ENCODE measurements around the gene KCNJ15.

The KCNJ15 gene

DNA sequence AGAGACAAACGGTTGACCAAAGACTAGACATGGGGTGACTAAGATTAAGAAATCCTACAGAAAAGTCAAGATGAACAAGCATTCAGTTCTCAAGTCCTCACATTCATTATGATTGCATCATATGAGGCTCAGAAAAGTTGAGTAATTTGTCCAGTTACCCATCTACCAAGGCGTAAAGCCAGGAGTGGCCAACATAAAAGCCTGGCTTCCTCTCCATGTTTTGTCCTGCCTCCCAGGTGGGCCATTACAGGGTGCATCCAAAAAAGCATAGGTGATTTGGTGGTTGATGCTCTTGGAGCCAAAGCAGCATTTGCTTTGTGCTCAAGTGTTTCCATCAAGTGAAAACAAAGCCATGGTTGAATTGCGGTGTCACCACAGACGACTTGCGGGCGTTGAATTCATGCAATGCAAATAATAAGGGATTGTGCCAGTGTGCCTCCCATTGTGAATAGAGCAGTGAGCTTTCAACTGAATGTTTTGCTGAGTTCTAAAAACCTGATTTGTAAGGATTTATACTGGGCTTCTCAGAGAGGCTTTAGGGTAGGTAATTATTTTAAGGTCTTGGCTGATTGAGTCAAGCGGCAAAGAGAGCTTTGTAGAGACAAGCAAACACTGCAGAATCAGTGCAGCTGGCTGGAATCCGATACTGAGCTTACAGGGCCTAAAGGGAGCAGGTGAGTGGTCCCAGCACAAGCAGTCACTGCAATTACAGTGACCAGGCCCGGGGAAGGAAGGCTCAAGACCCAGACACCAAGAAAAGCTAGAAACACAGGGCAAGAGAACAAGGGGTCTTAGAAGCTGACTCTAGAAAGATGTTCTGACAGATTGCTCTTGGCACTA, 54.1 kb downstream of the KCNJ15 start:
- in situ Hi-C loops (cut with HindIII; ENCODE audit: low pct_ligation_motif_present, low pct_unique_long_range_greater_than_20kb, low sequenced_read_pairs): no loop called here

DNA sequence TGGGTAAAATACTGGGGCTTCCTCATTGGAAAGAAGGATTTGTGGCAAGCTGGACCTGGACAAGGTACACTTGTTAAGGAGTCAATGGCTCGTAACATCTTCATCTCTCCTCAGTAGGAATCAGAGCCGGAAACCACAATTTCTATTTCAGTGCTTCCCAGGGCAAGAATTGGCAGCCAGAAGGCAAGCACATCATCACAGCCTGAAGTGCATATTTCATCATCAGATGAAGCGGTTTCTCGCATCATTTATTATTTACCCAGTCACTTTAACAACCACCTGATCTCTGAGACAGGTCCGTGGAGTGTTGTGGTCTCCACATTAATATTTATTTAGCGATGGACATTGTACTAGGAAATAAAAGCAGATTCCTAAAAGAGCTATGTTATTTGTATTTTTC, 55.0 kb downstream of the KCNJ15 start:
- in situ Hi-C loops (cut with HindIII; ENCODE audit: low pct_ligation_motif_present, low pct_unique_long_range_greater_than_20kb, low sequenced_read_pairs): no loop called here
- peak; percentile 89 for DNase-seq

More for the DNA sequence above, 54.1 kb downstream of the KCNJ15 start:
- no peak for DNase-seq

DNA sequence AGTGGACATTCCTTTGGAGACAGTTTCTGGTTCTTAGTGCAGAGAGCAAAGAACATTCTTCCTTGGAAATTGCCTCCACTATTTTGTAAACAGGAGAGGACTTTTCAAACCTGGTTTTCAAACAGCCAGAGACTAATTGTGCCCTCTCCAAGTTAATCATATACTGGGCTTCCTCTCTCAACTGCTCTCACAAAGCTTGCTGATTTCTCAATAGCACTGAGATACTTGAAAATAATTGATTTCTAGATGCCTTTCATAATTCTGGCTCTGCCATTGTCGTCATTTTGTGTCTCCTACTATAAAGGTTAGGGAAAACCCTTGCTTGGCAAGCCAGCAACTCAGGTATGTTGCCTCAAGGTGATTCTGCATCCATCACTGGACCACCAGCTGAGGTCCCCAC, 56.0 kb downstream of the KCNJ15 start:
- no peak for DNase-seq
- in situ Hi-C loops (cut with HindIII; ENCODE audit: low pct_ligation_motif_present, low pct_unique_long_range_greater_than_20kb, low sequenced_read_pairs): no loop called here

DNA sequence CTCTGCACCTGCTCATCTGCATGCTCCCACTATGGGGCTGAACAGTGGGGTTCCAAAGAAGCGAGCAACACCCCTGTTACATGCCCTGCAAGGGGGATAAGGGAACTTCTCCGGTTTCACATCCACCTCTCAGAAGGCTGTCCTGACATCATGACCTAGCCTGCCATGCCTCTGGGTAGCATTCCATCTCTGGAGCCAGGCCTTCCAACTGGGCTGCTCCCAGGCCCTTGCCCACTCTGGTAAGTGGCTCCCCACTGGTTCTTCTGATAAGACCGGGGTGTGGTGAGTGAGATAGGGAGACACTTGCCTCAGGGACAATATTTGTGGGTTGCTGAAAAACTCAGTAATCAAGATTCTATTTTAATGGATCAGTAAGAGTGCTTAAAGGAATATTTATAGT, 57.8 kb downstream of the KCNJ15 start:
- DNase-seq: no peak
- in situ Hi-C loops (cut with HindIII; ENCODE audit: low pct_ligation_motif_present, low pct_unique_long_range_greater_than_20kb, low sequenced_read_pairs): no loop called here

DNA sequence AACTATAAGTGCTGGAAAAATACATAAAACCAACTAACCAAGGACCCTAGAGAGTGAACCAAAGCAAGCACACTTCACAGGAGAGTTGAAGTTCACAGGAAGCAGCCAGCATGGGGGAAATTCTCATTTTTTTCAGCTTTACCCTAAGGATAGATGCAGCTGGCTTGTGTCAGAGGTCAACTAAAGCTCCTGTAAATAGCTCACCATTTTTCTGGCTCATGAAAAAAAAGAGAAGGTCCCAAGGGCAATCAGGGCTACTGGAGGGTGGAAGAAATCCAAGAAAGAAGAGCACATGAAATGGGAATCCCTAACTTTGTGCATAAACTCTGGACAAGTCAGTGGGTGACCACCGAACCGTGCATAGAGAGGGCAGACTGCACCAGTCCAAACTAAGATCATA, 58.3 kb downstream of the KCNJ15 start:
- peak; percentile 81 for DNase-seq
- in situ Hi-C loops (cut with HindIII; ENCODE audit: low pct_ligation_motif_present, low pct_unique_long_range_greater_than_20kb, low sequenced_read_pairs): no loop called here

DNA sequence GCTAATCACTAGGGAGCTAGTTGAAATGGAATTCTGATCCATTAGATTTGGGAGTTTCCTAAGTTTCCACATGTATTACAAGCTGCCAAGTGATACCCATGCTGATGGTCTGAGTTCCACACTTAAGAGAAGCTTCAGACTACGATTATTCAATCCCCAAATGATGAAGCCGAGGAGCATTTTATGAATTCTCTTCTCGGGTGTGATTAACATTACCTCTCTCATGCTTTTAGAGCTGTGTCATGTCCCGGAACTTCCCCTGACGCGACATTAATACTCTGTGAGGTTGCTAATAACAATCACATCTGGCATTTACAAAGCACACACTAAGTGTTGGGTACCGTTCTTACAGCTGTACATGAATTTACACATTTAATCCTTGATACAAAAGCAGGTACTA, 63.0 kb downstream of the KCNJ15 start:
- in situ Hi-C loops (cut with HindIII; ENCODE audit: low pct_ligation_motif_present, low pct_unique_long_range_greater_than_20kb, low sequenced_read_pairs): no loop called here
- DNase-seq: no peak

DNA sequence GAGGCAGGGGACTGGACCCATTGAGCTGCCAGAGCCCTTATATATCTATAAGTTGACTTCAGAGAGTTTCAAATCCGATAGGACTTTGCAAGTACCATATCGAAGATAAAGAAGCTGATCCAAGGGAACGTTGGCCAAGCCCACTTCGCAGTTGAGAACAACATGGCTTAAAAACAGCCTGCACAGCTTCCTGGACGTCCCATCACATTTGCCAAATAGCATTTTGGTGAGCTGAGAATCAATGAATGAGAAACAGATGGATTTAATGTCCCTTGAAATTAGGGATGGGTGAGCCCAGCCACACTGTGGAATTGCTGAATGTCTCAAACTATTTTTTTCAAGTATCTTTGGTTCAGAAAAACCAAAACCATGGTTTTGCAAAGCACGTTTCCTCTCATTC, 64.8 kb downstream of the KCNJ15 start:
- DNase-seq: no peak
- in situ Hi-C loops (cut with HindIII; ENCODE audit: low pct_ligation_motif_present, low pct_unique_long_range_greater_than_20kb, low sequenced_read_pairs): no loop called here

DNA sequence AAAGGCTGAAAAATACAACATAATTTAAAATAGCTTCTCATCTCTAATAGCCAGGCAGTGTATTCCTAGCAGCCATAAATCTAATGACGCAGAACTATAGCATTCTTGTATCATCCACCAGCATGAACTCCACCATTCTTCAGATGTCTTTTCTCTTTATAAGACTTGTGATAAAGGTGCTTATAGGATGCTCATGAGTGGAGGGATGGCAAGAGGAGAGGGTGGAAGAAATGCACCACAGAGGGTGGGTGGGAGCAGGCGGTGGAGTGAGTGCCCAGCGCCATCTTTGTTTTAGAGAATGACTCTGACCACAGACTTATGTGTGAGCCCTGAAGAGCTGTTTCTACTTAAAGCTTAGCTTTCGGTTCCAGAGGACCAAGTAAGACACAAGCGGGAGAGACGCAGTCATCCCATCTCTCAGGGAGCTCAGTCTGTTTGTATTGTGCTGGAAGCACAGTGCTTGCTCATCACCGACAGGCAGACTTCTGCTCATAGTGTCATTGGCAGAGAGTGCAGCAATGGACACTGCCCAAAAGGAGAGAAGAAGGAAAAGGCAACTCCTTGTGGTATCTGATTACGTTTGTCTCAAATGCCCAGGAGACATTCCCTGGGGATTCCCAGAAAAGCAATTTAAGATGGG, 65.6 kb downstream of the KCNJ15 start:
- no peak for DNase-seq
- in situ Hi-C loops (cut with HindIII; ENCODE audit: low pct_ligation_motif_present, low pct_unique_long_range_greater_than_20kb, low sequenced_read_pairs): no loop called here

DNA sequence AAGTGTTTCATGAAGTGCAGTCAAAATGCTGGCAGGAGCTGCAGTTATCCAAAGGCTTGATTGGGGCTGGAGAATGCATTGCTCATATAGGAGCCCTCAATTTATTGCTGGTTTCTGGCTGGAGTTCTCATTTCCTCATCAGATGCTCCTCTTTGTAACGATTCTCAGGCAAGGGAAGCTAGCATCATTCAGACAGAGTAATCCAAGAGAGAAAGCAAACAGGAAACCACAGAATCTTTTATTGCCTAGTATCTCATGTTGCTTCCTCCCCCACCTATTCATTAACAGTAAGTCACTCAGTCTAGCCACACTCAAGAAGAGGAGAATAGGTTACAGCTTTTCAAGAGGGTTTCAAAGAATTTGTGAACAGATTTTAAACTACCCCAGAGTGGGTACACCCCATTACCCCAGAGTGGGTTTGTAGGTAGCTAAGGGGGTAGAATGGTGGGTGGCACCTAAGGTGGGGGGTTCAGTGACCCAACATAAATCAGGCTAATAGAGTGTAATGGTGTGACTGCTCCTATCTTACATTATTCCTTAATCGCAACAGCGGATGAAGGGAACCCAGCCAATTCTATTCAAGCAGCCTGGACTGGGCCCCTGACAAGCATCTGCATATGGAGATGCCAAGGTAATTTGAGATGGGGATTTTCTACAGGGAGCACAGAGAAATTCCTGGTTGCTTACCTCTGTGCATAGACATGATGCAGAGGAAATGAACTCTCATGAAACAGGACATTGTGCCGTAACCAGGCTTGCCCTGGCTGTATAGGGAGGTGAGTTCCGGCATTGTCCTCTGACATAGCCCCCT, 67.1 kb downstream of the KCNJ15 start:
- no peak for DNase-seq
- in situ Hi-C loops (cut with HindIII; ENCODE audit: low pct_ligation_motif_present, low pct_unique_long_range_greater_than_20kb, low sequenced_read_pairs): no loop called here

DNA sequence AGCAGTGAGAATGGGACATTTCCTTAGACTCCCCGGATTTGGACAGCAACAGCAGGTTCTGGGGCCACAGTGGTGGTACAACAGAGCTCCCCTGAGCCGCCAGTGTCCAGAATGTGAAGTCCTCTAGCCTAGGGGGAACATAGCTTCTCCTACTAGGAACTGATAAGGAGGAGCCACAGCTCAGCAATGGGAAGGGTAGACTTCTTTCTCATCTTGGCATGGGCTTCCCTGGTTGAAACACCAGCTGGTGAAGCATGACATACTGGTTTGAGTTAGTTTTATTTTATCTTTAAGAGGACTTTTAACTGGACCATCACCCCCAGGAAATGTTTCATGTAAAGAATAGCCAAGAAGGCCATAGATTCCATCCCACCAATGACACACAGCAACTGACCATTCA, 68.4 kb downstream of the KCNJ15 start:
- in situ Hi-C loops (cut with HindIII; ENCODE audit: low pct_ligation_motif_present, low pct_unique_long_range_greater_than_20kb, low sequenced_read_pairs): no loop called here
- DNase-seq: no peak

DNA sequence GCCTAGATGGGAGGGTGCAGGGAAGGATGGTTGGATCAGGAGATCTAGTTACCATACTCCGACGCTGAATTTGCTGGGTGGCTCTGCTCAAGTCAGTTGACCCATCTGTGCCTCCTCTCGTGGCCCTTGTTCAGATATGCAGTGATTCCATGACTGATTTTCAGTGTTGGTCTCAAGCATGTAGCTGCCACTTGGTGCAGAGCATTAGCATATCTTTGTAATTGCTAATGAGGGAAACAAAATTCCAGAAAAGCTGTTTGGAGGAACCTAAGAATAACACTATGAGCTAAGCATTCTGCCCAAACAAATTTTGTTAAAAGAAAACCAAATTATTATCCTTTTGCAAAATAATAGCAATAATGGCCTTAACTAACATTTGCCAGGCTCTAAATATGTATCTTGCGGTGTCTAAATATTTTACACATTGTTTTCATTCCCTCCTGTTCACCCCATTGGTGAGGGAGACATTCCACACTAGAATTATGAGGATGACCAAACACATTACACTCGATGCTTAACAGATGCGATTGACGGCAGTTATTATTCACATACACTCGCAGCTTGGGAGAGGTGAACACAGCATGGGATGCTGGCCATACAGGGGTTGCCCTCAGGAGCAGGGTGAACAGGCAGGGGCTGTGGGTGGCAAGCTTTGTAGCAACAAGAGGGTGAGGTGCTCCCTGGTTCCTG, 69.1 kb downstream of the KCNJ15 start:
- DNase-seq: no peak
- in situ Hi-C loops (cut with HindIII; ENCODE audit: low pct_ligation_motif_present, low pct_unique_long_range_greater_than_20kb, low sequenced_read_pairs): no loop called here

DNA sequence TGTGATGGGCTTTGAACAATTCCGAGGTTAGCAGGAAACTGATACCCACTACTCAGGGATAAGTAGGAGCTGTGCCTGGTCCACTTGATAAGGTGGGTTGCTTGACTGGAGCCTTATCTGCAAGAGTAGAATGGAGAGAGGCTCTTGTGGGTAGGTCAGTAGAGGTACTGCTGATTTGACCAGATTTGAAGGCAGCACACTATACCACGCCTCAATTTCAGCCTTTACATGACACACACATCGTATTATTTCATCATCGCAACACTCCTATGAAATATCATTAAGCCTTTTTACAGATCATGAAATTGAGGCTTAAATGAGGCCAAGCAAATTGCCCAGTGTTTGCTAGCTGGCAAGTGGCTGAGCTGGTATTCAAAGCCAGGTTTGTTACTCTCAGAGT, 69.6 kb downstream of the KCNJ15 start:
- in situ Hi-C loops (cut with HindIII; ENCODE audit: low pct_ligation_motif_present, low pct_unique_long_range_greater_than_20kb, low sequenced_read_pairs): no loop called here
- no peak for DNase-seq

DNA sequence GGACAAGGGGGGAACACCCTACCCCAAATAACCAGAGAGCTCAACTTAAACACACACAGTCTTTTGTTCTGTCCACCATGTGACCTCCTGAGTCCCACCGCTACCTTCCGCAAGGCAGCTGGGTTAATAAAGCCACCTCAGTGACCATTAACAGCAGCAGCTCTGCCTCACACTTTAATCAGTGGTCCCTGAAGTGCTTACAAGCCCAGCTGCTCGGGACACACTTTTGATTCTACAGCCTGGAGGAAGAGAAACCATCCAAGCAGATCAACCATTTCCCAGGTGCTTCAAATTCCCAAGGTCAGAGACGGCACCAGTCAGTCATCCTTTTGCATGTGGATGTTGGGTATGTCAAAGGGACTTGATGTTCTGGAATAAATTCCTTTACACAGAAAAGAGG, 70.1 kb downstream of the KCNJ15 start:
- in situ Hi-C loops (cut with HindIII; ENCODE audit: low pct_ligation_motif_present, low pct_unique_long_range_greater_than_20kb, low sequenced_read_pairs): no loop called here
- DNase-seq: no peak

DNA sequence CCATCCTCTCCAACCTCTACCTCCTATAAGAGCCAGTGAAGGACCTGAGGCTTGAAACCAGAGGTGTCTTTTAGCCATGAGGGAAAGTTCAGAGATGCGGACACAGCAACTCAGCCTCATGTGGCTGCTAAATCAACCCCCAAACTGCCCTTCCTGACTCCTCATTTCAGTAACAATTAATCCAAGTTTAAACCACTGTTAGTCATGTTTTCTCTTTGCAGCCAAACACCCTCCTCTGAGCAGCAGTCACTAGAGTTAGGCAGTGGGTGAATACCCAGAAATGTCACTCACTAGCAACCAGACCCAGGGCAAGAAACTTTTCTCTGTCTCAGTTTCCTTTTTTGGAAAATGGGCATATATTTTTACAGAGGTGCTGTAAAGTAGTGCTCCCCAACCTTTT, 71.2 kb downstream of the KCNJ15 start:
- in situ Hi-C loops (cut with HindIII; ENCODE audit: low pct_ligation_motif_present, low pct_unique_long_range_greater_than_20kb, low sequenced_read_pairs): no loop called here
- no peak for DNase-seq

DNA sequence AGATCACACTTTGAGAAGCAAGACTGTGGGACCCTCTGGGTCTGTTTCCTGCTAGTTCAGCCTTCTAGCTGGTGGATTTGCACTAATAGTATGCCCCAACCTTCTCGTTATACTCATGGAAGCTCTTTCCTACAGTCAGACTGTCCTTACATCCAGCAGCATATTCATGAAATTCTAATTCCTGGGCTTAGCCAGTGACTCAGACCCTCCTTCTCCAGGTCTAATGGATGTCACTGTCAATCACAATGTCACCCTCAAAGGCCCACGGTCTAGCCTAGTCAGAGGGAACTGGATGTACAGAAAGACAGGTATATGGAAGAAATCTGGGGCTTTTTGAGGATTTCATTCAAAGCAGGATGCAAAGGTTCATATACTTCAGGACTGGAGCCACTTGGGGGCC, 72.4 kb downstream of the KCNJ15 start:
- in situ Hi-C loops (cut with HindIII; ENCODE audit: low pct_ligation_motif_present, low pct_unique_long_range_greater_than_20kb, low sequenced_read_pairs): no loop called here
- no peak for DNase-seq

DNA sequence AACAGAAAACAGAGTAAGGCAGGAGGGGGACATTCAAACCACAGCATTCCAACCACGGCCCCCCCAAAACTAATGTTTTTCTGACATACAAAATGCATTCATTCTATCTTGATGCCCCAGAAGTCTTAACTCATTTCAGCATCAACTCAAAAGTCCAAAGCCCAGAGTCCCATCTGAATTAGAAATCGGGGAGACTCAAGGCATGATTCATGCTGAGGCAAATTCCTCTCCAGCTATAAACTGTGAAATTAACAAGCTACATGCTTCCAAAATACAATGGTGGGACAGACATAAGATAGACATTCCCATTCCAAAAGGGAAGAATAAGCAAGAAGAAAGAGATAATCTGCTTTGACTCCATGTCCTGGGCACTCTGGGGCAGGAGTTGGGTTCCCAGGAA, 73.9 kb downstream of the KCNJ15 start:
- DNase-seq: no peak
- in situ Hi-C loops (cut with HindIII; ENCODE audit: low pct_ligation_motif_present, low pct_unique_long_range_greater_than_20kb, low sequenced_read_pairs): no loop called here

DNA sequence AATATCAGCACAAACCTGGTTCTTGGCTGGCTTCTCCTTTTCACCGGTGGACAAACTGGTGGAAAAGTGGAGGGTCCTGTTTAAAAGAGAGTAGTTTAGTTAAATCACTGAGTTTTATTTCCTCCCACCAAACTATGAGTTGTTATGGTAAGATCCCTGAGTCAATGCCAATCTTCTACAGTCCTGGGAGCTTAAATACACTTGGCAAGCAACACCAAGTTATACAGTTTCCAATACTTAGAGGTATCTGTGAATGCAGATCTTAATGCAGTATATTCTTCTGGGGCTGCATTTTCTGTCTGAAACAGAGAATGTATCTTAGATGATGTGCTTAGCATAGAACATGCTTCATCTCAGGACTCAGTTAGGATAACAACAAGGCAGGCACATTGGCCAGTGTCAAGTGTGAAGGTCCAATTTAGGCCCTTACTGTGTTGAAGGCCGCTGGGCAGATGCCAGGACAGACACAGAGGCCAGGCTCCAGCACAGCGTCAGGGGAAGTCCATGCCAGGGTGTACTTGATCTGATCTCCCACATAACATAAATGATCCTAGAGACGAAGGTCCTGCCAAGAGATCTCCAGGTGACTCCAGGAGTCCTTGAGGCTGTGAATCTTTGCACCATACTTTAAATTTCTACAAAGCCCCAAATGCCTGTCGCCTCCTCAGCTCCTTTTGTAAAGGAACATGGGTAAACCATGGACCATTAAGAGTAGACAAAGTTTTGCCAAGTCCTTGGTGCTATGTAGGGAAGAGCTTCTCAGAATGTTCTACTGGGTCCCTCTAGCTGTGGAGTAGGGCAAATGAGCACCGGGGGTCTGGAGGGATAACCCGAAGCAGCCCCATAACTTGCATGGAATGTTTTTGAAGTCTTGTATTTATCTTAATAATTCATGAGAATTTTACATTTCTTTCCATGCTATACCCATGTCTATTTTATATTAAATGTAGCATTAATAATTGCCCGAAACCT, 76.8 kb downstream of the KCNJ15 start:
- peak; percentile 16 for DNase-seq
- in situ Hi-C loops (cut with HindIII; ENCODE audit: low pct_ligation_motif_present, low pct_unique_long_range_greater_than_20kb, low sequenced_read_pairs): no loop called here

DNA sequence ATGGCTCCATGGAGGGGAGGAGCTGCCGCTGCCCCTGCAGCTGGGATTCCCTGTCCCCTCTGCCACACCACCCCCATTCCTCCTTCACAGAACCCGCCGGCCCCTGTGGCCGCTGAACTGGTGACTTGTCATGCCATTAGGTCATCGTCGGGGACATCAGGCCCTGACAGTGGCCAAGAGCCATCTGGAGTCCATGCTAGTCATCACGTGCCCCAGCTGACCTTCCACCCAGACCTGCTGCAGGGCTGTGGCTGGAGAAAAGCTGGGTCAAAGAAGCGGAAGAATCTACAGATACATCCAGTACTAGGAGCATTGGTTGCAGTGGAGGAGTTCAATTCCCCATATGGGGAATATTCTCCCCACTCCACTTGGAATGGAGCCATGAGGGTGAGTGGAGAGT, 78.1 kb downstream of the KCNJ15 start:
- in situ Hi-C loops (cut with HindIII; ENCODE audit: low pct_ligation_motif_present, low pct_unique_long_range_greater_than_20kb, low sequenced_read_pairs): no loop called here
- DNase-seq: no peak

Data from ACHN (cell line).